Fibroblast of lung (primary cell): ENCODE measurements around the gene SBSN. TPM values are rescaled to one million over a fixed set of nuclear protein-coding genes. Genes with fewer than 3 reads are reported as not detected.
A peak's percentile ranks its signal among the peaks of the same experiment; 100 is the strongest.

Source experiments
- DNase-seq, 2 donors: peaks; one replicate each; pipeline versions ENCODE4 v3.0.0 to v3.0.0-alpha.2; 2010; ENCODE audit warnings: low read depth in 2 of 2
- H2AFZ ChIP-seq: 2 replicates; pipeline ENCODE4 v1.5.1; 2012; ENCODE audit warnings: low read length, control low read depth, inconsistent platforms
- H3K27ac ChIP-seq: 2 replicates; pipeline ENCODE4 v1.5.1; 2011; ENCODE audit warnings: low read length, control low read depth; ENCODE audit not compliant: insufficient read depth
- H3K27me3 ChIP-seq: 2 replicates; pipeline ENCODE4 v1.5.1; 2011; ENCODE audit warnings: mild to moderate bottlenecking, low read length; ENCODE audit not compliant: control insufficient read depth, insufficient read depth
- H3K36me3 ChIP-seq: 2 replicates; pipeline ENCODE4 v1.5.1; 2011; ENCODE audit warnings: low read length; ENCODE audit not compliant: control insufficient read depth, insufficient read depth
- H3K4me1 ChIP-seq: 2 replicates; pipeline ENCODE4 v1.5.1; 2011; ENCODE audit warnings: low read length; ENCODE audit not compliant: control insufficient read depth, insufficient read depth; ENCODE audit errors: extremely low read depth
- H3K4me2 ChIP-seq: 2 replicates; pipeline ENCODE4 v1.5.1; 2011; ENCODE audit warnings: low read length, control low read depth; ENCODE audit not compliant: insufficient read depth; ENCODE audit errors: extremely low read depth
- H3K4me3 ChIP-seq, 4 experiments: fragments of 200-600 bp in 1 of 4; sonication (generic) in 1 of 4; replicated peaks in 1 of 4; 2 replicates each; pipeline ENCODE4 v1.5.1; 2011 to 2016; ENCODE audit warnings: low read length in 4 of 4, low read depth in 3 of 4, mild to moderate bottlenecking in 3 of 4, control low read depth in 2 of 4, inconsistent platforms in 1 of 4, mixed read lengths in 1 of 4; ENCODE audit not compliant: insufficient read depth in 1 of 4; ENCODE audit errors: control extremely low read depth in 1 of 4
- H3K79me2 ChIP-seq: 2 replicates; pipeline ENCODE4 v1.5.1; 2012; ENCODE audit warnings: mild to moderate bottlenecking, low read length, inconsistent platforms; ENCODE audit not compliant: control insufficient read depth, insufficient read depth
- H3K9ac ChIP-seq: 2 replicates; pipeline ENCODE4 v1.5.1; 2011; ENCODE audit warnings: mild to moderate bottlenecking, low read length, control low read depth; ENCODE audit not compliant: insufficient read depth
- H3K9me3 ChIP-seq: 2 replicates; pipeline ENCODE4 v1.5.1; 2012; ENCODE audit warnings: low read depth, low read length; ENCODE audit not compliant: control insufficient read depth, insufficient read depth
- H4K20me1 ChIP-seq: 2 replicates; pipeline ENCODE4 v1.5.1; 2011; ENCODE audit warnings: low read length; ENCODE audit not compliant: control insufficient read depth, insufficient read depth; ENCODE audit errors: extremely low read depth
- CTCF ChIP-seq, 2 donors: IDR thresholded peaks in 1 of 2; conservative IDR thresholded peaks in 1 of 2; 1 replicate in 1 of 2; 2 replicates in 1 of 2; pipeline ENCODE4 v1.5.1; 2011 to 2012; ENCODE audit warnings: low read length in 2 of 2, control low read depth in 1 of 2, inconsistent platforms in 1 of 2, low read depth in 1 of 2, mild to moderate bottlenecking in 1 of 2
- EZH2 ChIP-seq: IDR thresholded peaks from 2 replicates; pipeline ENCODE4 v1.5.1; 2012; ENCODE audit warnings: low read length, control low read depth, mild to moderate bottlenecking; ENCODE audit errors: missing control alignments
- polyA plus RNA-seq, 2 donors: library from polyadenylated mRNA; depleted of rRNA in 1 of 2; stranded (reverse) in 1 of 2; unstranded in 1 of 2; fragments of >200 nt; gene quantifications; 2 replicates each; pipeline ENCODE4 v1.2.1, GENCODE V29; 2011 to 2012; ENCODE audit warnings: missing spikeins in 1 of 2
- total RNA-seq: library from RNA; depleted of rRNA; stranded (reverse); fragments of >200 nt; gene quantifications from 2 replicates; pipeline ENCODE4 v1.2.1, GENCODE V29; 2014

SBSN gene
- total and polyA plus RNA-seq, 2 donors (not counting 1 experiment from before 2014, with no cell fraction given): 1.6 to 4.1 TPM

DNA sequence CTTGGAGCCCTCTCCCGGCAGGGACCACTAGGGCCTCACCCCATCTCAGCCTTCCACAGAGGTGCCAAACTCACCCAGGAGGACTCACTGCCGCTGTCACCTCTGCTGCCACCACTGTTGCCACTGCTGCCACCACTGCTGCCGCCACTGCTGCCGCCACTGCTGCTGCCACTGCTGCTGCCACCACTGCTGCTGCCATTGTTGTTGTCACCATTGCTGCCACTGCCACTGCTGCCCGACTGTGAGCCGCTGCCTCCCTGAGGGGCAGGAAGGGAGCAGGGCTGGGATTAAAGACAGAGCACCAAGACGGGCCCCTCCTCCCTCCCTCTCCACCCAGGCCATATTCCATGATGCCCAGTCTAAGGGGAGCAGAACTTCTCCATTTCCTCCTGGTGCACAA lies 16.8 kb downstream of the SBSN start:
- no peak overlapping the region for H3K4me2 ChIP-seq
- peaks cover 23% of the 10 kb centered on the region for H3K27me3 ChIP-seq
- no peak overlapping the region for H3K9ac ChIP-seq
- no peaks in the 10 kb centered on the region for H3K79me2 ChIP-seq
- no peak overlapping the region for H3K4me3 ChIP-seq
- DNase-seq: no peak
- no peak overlapping the region for H3K27ac ChIP-seq
- no peak for TF ChIP-seq CTCF (conservative IDR thresholded peaks at IDR 0.05 in 1 of 2, IDR thresholded peaks at IDR 0.05 in 1 of 2; ENCODE audit: low read depth in 1 of 2, low read length in 2 of 2)
- no peak for TF ChIP-seq EZH2
- H4K20me1 ChIP-seq: no peaks in the 10 kb centered on the region
- H3K9me3 ChIP-seq: no peaks in the 10 kb centered on the region
- H3K4me1 ChIP-seq: peaks cover 10% of the 10 kb centered on the region
- H2AFZ ChIP-seq: no peak overlapping the region
- no peaks in the 10 kb centered on the region for H3K36me3 ChIP-seq

DNA sequence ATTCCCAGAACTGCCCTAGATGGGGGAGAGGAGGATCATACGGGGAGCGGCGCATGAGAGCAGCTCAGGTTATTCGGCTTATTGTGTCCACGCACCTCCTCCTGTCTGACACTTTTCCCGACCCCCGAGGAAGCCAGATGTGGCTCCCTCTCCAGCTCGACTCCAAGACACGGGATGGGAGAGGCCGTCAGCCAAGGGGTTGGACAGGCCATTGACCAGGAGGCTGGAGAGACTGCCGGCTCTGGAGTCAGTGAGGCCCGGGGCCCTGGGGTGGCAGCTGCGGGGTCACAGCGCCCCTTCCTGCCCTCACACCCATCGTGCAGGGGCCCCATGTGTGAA lies 17.5 kb downstream of the SBSN start:
- Histone ChIP-seq H3K9ac (no peak overlapping the region), H3K36me3 (no peaks in the 10 kb centered on the region), H3K27ac (no peak overlapping the region), H4K20me1 (no peaks in the 10 kb centered on the region), H3K4me3 (no peak overlapping the region), H3K79me2 (no peaks in the 10 kb centered on the region), H3K9me3 (no peaks in the 10 kb centered on the region), H2AFZ (no peak overlapping the region), H3K4me1 (peaks cover 10% of the 10 kb centered on the region), H3K4me2 (peak overlapping the region; percentile 75), H3K27me3 (peaks cover 26% of the 10 kb centered on the region)
- DNase-seq: no peak
- TF ChIP-seq CTCF (conservative IDR thresholded peaks at IDR 0.05 in 1 of 2, IDR thresholded peaks at IDR 0.05 in 1 of 2; ENCODE audit: low read depth in 1 of 2, low read length in 2 of 2) (no peak), EZH2 (no peak)

- peaks cover 10% of the 10 kb centered on the region for H3K4me1 ChIP-seq
- peaks cover 31% of the 10 kb centered on the region for H3K27me3 ChIP-seq
- H3K9ac ChIP-seq: no peak overlapping the region
- no peak overlapping the region for H3K27ac ChIP-seq
- peak; percentile 21 to 22 for DNase-seq
- peak overlapping the region; percentile 28 to 45 (median 36) for H3K4me3 ChIP-seq
- no peaks in the 10 kb centered on the region for H3K9me3 ChIP-seq
- peak overlapping the region; percentile 12 for H2AFZ ChIP-seq
- peak overlapping the region; percentile 75 for H3K4me2 ChIP-seq
- H4K20me1 ChIP-seq: no peaks in the 10 kb centered on the region
- no peaks in the 10 kb centered on the region for H3K36me3 ChIP-seq
- peak; percentile 69 to 77 for TF ChIP-seq CTCF (conservative IDR thresholded peaks at IDR 0.05 in 1 of 2, IDR thresholded peaks at IDR 0.05 in 1 of 2; ENCODE audit: low read depth in 1 of 2, low read length in 2 of 2)
- peak; percentile 64 for TF ChIP-seq EZH2
- H3K79me2 ChIP-seq: no peaks in the 10 kb centered on the region
Measured at GRCh38 chr19:35509861-35510625, 18.1 kb downstream of the SBSN start.
